Measurements from ENCODE around the gene VAC14.
A peak's percentile ranks its signal among the peaks of the same experiment; 100 is the strongest.

VAC14 gene

GRCh38 chr16:70692130-70692872, 108.7 kb downstream of the VAC14 start:
- Histone ChIP-seq H3K4me1 (ENCODE audit: control insufficient read depth, insufficient read depth, low read length) (peaks cover 97% of the 10 kb centered on the region), H3K4me3 (ENCODE audit: low read length) (no peak overlapping the region), H3K36me3 (ENCODE audit: insufficient read depth, low read length) (no peaks in the 10 kb centered on the region), H3K9ac (ENCODE audit: low read depth, low read length) (peak overlapping the region; percentile 80), H3K9me3 (replicated peaks; ENCODE audit: low read length) (no peaks in the 10 kb centered on the region), H3K27me3 (ENCODE audit: control insufficient read depth, insufficient read depth, low read length) (no peaks in the 10 kb centered on the region), H3K4me2 (ENCODE audit: low read length) (no peak overlapping the region)

DNA sequence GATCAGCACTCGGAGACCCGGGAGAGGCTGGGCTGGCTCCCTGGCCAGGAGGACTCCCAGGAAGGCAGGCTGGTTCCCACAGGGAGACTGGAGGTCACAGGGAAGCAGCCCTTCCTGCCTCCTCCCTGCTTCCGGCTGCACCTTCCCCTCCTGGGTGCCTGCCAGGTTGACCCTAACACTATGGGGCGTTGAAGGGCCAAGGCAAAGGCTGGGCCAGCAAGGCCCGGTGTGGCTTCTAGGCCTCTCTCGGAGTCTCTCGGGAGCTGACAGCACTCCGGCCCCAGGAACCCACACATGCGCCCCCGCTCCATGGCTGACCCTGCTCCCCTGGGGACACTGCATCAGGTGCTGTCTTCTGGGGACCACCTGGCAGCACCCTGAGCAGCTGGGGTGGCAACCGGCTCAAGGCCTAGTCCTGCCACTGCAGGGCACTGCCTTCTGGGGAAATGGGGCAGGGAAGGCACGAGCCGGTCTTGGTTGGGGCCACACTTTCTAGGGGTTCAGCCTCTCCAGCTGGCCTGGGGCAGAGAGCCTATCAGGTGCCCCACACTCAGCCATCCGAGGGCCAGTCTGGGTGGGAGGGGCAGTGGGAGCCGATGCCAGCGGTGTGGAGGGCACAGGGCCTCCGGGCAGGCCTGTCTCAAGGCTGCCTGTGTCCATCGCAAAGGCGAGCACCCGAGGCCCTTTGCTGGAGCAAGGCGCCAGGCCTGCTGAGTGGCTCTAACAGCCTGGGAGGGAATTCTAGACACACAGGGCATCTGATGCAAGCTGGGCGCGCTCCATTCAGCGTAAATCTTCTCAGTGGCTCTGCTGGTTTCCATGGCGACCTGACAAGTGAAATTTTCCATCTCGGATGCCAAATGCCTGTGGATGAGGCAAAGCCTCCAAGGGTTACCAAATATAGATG, 109.5 kb downstream of the VAC14 start:
- H3K36me3 ChIP-seq (ENCODE audit: insufficient read depth, low read length): no peaks in the 10 kb centered on the region
- peak overlapping the region; percentile 80 for H3K9ac ChIP-seq (ENCODE audit: low read depth, low read length)
- no peaks in the 10 kb centered on the region for H3K27me3 ChIP-seq (ENCODE audit: control insufficient read depth, insufficient read depth, low read length)
- H3K4me1 ChIP-seq (ENCODE audit: control insufficient read depth, insufficient read depth, low read length): peaks cover 97% of the 10 kb centered on the region
- H3K4me3 ChIP-seq (ENCODE audit: low read length): no peak overlapping the region
- H3K9me3 ChIP-seq (replicated peaks; ENCODE audit: low read length): no peaks in the 10 kb centered on the region
- H3K4me2 ChIP-seq (ENCODE audit: low read length): no peak overlapping the region

- no peaks in the 10 kb centered on the region for H3K27me3 ChIP-seq (ENCODE audit: control insufficient read depth, insufficient read depth, low read length)
- H3K9ac ChIP-seq (ENCODE audit: low read depth, low read length): peak overlapping the region; percentile 71
- H3K4me3 ChIP-seq (ENCODE audit: low read length): no peak overlapping the region
- peaks cover 92% of the 10 kb centered on the region for H3K4me1 ChIP-seq (ENCODE audit: control insufficient read depth, insufficient read depth, low read length)
- no peaks in the 10 kb centered on the region for H3K9me3 ChIP-seq (replicated peaks; ENCODE audit: low read length)
- no peaks in the 10 kb centered on the region for H3K36me3 ChIP-seq (ENCODE audit: insufficient read depth, low read length)
- H3K4me2 ChIP-seq (ENCODE audit: low read length): no peak overlapping the region
Measured at GRCh38 chr16:70689970-70690891, 110.7 kb downstream of the VAC14 start.

- Histone ChIP-seq H3K9me3 (replicated peaks; ENCODE audit: low read length) (no peaks in the 10 kb centered on the region), H3K4me3 (ENCODE audit: low read length) (no peak overlapping the region), H3K27me3 (ENCODE audit: control insufficient read depth, insufficient read depth, low read length) (no peaks in the 10 kb centered on the region), H3K4me1 (ENCODE audit: control insufficient read depth, insufficient read depth, low read length) (peaks cover 89% of the 10 kb centered on the region), H3K9ac (ENCODE audit: low read depth, low read length) (peak overlapping the region; percentile 56), H3K36me3 (ENCODE audit: insufficient read depth, low read length) (no peaks in the 10 kb centered on the region), H3K4me2 (ENCODE audit: low read length) (no peak overlapping the region)
Measured at GRCh38 chr16:70689035-70689969, 111.7 kb downstream of the VAC14 start.

DNA sequence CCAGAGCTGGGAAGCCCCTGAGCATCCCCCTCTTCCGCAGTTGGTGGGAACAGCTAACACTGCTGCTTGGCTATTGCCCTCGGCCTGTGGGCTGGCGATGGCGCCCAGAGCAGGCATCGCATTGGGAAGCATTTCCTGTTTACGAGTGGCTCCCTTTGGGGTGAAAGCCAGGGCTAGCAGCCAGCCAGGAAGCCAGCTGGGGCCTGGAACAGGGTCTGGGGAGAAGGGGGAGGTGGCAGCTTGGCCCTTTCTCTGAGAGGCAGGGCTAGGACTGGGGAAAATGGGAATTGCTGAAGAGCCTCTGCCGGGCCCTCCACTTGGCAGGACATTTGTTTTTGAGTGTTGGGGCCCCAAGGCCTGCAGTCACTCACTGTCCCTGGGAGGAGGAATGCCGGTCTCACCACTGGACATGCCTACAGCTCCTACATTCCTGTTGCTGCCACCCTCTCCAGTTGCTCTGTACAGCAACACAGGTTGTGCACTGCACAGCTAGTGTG, 112.7 kb downstream of the VAC14 start:
- H3K9ac ChIP-seq (ENCODE audit: low read depth, low read length): peak overlapping the region; percentile 56
- peaks cover 7% of the 10 kb centered on the region for H3K36me3 ChIP-seq (ENCODE audit: insufficient read depth, low read length)

GRCh38 chr16:70687671-70688245, 113.2 kb downstream of the VAC14 start:
- peaks cover 87% of the 10 kb centered on the region for H3K4me1 ChIP-seq (ENCODE audit: control insufficient read depth, insufficient read depth, low read length)
- H3K4me3 ChIP-seq (ENCODE audit: low read length): peak overlapping the region; percentile 27
- no peaks in the 10 kb centered on the region for H3K9me3 ChIP-seq (replicated peaks; ENCODE audit: low read length)
- peak overlapping the region; percentile 56 for H3K9ac ChIP-seq (ENCODE audit: low read depth, low read length)
- H3K27me3 ChIP-seq (ENCODE audit: control insufficient read depth, insufficient read depth, low read length): no peaks in the 10 kb centered on the region
- H3K36me3 ChIP-seq (ENCODE audit: insufficient read depth, low read length): peaks cover 12% of the 10 kb centered on the region
- H3K4me2 ChIP-seq (ENCODE audit: low read length): peak overlapping the region; percentile 100

More for the DNA sequence above, 112.7 kb downstream of the VAC14 start:
- Histone ChIP-seq H3K4me1 (ENCODE audit: control insufficient read depth, insufficient read depth, low read length) (peaks cover 87% of the 10 kb centered on the region), H3K4me2 (ENCODE audit: low read length) (peak overlapping the region; percentile 1), H3K9me3 (replicated peaks; ENCODE audit: low read length) (no peaks in the 10 kb centered on the region), H3K27me3 (ENCODE audit: control insufficient read depth, insufficient read depth, low read length) (no peaks in the 10 kb centered on the region), H3K4me3 (ENCODE audit: low read length) (no peak overlapping the region)

DNA sequence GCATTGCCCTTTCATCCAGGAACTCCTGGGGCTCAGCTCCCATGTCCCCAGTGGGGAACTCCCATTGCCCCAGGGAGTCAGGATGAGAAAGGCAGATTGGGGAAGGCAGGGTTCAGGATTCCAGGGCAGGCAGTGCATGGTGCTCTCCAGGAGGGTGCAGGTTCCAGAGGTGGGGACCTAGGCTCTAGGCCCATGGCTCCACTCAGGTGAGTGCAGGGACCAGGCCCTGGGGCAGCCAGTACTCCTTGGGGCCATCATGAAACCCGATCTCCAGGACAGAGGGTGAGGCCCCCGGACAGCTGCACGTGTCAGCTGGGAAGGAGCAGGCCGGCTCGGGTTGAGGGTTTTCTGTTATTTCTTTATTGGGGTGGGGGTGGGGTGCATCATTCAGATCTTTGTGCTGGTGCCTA, 113.9 kb downstream of the VAC14 start:
- Histone ChIP-seq H3K36me3 (ENCODE audit: insufficient read depth, low read length) (peaks cover 13% of the 10 kb centered on the region), H3K27me3 (ENCODE audit: control insufficient read depth, insufficient read depth, low read length) (no peaks in the 10 kb centered on the region), H3K4me1 (ENCODE audit: control insufficient read depth, insufficient read depth, low read length) (peaks cover 87% of the 10 kb centered on the region), H3K9me3 (replicated peaks; ENCODE audit: low read length) (no peaks in the 10 kb centered on the region), H3K4me3 (ENCODE audit: low read length) (peak overlapping the region; percentile 90), H3K9ac (ENCODE audit: low read depth, low read length) (peak overlapping the region; percentile 83), H3K4me2 (ENCODE audit: low read length) (peak overlapping the region; percentile 100)

GRCh38 chr16:70686376-70687101, 114.4 kb downstream of the VAC14 start:
- Histone ChIP-seq H3K36me3 (ENCODE audit: insufficient read depth, low read length) (peaks cover 13% of the 10 kb centered on the region), H3K4me2 (ENCODE audit: low read length) (peak overlapping the region; percentile 100), H3K9me3 (replicated peaks; ENCODE audit: low read length) (no peaks in the 10 kb centered on the region), H3K27me3 (ENCODE audit: control insufficient read depth, insufficient read depth, low read length) (no peaks in the 10 kb centered on the region), H3K9ac (ENCODE audit: low read depth, low read length) (peak overlapping the region; percentile 83), H3K4me3 (ENCODE audit: low read length) (peak overlapping the region; percentile 90), H3K4me1 (ENCODE audit: control insufficient read depth, insufficient read depth, low read length) (peaks cover 87% of the 10 kb centered on the region)

DNA sequence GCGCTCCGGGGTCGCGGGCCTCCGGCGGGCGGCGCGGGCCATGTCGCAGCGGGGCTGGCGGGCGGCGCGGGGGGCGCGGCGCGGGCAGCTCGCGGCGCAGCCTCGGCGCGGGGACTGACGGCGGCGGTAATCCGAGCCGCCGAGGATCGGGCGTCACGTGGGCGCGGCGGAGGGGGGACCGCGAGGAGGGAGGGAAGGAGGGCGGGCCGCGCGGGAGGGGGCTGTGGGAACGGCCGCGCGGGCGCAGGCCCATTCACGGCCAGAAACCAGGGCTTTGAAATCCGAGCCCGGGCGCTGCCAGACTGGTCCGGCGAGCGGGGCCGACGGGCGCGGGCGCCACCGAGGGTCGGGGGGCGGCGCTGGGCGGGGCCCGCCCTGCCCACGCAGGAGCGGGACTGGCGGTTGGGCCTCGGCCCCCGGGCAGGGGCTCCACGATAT, 115.0 kb downstream of the VAC14 start, which contains the start of gene MTSS2:
TSS of gene MTSS2 (minus strand) at position 116 of the 438 bp plus-strand sequence. CDS start 262 bp downstream, outside the sequence.
- Histone ChIP-seq H3K36me3 (ENCODE audit: insufficient read depth, low read length) (peaks cover 13% of the 10 kb centered on the region), H3K9ac (ENCODE audit: low read depth, low read length) (peak within 1 kb of the TSS; percentile 90), H3K4me2 (ENCODE audit: low read length) (peak within 1 kb of the TSS; percentile 100), H3K4me3 (ENCODE audit: low read length) (peak within 1 kb of the TSS; percentile 90), H3K9me3 (replicated peaks; ENCODE audit: low read length) (no peaks in the 10 kb centered on the region), H3K4me1 (ENCODE audit: control insufficient read depth, insufficient read depth, low read length) (peaks cover 87% of the 10 kb centered on the region), H3K27me3 (ENCODE audit: control insufficient read depth, insufficient read depth, low read length) (no peaks in the 10 kb centered on the region)

Measured in skeletal muscle satellite cell (primary cell).